Mesenchymal stem cell (in vitro differentiated cells and primary cell): ENCODE results near the gene KLHL2.
A peak's percentile ranks its signal among the peaks of the same experiment; 100 is the strongest.
"Not testable (repeated sequence)": the region's sequence is repeated elsewhere in the genome, so short reads cannot be mapped to it uniquely, and the experiment has no call there.

Experiments
- DNase-seq: peaks from one replicate; pipeline ENCODE4 v3.0.0-alpha.2; 2013
- H2AFZ ChIP-seq: one replicate; pipeline ENCODE4 v1.6.1; 2013; ENCODE audit warnings: low read depth, mild to moderate bottlenecking, control low read depth, inconsistent platforms, low read length, moderate library complexity
- H2AK5ac ChIP-seq: 2 replicates; pipeline ENCODE4 v1.6.1; 2013; ENCODE audit warnings: low read length, moderate library complexity, mild to moderate bottlenecking, inconsistent platforms; ENCODE audit not compliant: severe bottlenecking
- H2BK120ac ChIP-seq: one replicate; pipeline ENCODE4 v1.6.1; 2013; ENCODE audit warnings: low read depth, mild to moderate bottlenecking, inconsistent platforms, low read length, moderate library complexity
- H2BK12ac ChIP-seq, 2 experiments: one replicate each; pipeline ENCODE4 v1.6.1; 2013; ENCODE audit warnings: inconsistent platforms in 2 of 2, low read length in 2 of 2, mild to moderate bottlenecking in 2 of 2, moderate library complexity in 2 of 2, control low read depth in 1 of 2
- H2BK15ac ChIP-seq: one replicate; pipeline ENCODE4 v1.6.1; 2013; ENCODE audit warnings: mild to moderate bottlenecking, low read depth, inconsistent platforms; ENCODE audit not compliant: poor library complexity, severe bottlenecking
- H2BK5ac ChIP-seq: 2 replicates; pipeline ENCODE4 v1.6.1; 2013; ENCODE audit warnings: low read depth, mild to moderate bottlenecking, low read length, control low read depth, inconsistent platforms; ENCODE audit not compliant: poor library complexity, severe bottlenecking
- H3K14ac ChIP-seq, 2 experiments: one replicate each; pipeline ENCODE4 v1.6.1; 2013; ENCODE audit warnings: inconsistent platforms in 2 of 2, low read length in 2 of 2, control low read depth in 1 of 2, mild to moderate bottlenecking in 1 of 2, moderate library complexity in 1 of 2
- H3K18ac ChIP-seq, 2 experiments: one replicate each; pipeline ENCODE4 v1.6.1; 2013; ENCODE audit warnings: inconsistent platforms in 2 of 2, low read length in 2 of 2, control low read depth in 1 of 2, low read depth in 1 of 2, mild to moderate bottlenecking in 1 of 2
- H3K23ac ChIP-seq, 2 experiments: one replicate each; pipeline ENCODE4 v1.6.1; 2013; ENCODE audit warnings: inconsistent platforms in 2 of 2, low read length in 2 of 2, mild to moderate bottlenecking in 2 of 2, moderate library complexity in 2 of 2, control low read depth in 1 of 2
- H3K27ac ChIP-seq: 2 replicates; pipeline ENCODE4 v1.5.1; 2013; ENCODE audit warnings: mild to moderate bottlenecking, moderate library complexity, low read length, control low read depth, inconsistent platforms; ENCODE audit not compliant: poor library complexity, severe bottlenecking
- H3K27me3 ChIP-seq, 2 experiments: 2 replicates each; pipeline versions ENCODE4 v1.6.1 to v1.7.0; 2013; ENCODE audit warnings: low read length in 2 of 2, mild to moderate bottlenecking in 2 of 2, moderate library complexity in 2 of 2, control low read depth in 1 of 2, inconsistent platforms in 1 of 2; ENCODE audit not compliant: control insufficient read depth in 1 of 2, insufficient read depth in 1 of 2
- H3K36me3 ChIP-seq, 2 experiments: 2 replicates each; pipeline versions ENCODE4 v1.6.1 to v1.7.0; 2013; ENCODE audit warnings: low read length in 2 of 2, control low read depth in 1 of 2, inconsistent platforms in 1 of 2, low read depth in 1 of 2, mild to moderate bottlenecking in 1 of 2; ENCODE audit not compliant: insufficient read depth in 2 of 2, control insufficient read depth in 1 of 2
- H3K4ac ChIP-seq, 2 experiments: one replicate each; pipeline ENCODE4 v1.6.1; 2013; ENCODE audit warnings: inconsistent platforms in 2 of 2, low read length in 2 of 2, mild to moderate bottlenecking in 2 of 2, moderate library complexity in 2 of 2, control low read depth in 1 of 2, low read depth in 1 of 2
- H3K4me1 ChIP-seq: 2 replicates; pipeline ENCODE4 v1.6.1; 2013; ENCODE audit warnings: low read depth, low read length, control low read depth; ENCODE audit not compliant: control insufficient read depth, insufficient read depth
- H3K4me2 ChIP-seq: 2 replicates; pipeline ENCODE4 v1.6.1; 2013; ENCODE audit warnings: low read length, mild to moderate bottlenecking, inconsistent platforms; ENCODE audit not compliant: poor library complexity, severe bottlenecking
- H3K4me3 ChIP-seq, 2 experiments: 2 replicates each; pipeline versions ENCODE4 v1.5.1 to v1.7.0; 2013; ENCODE audit warnings: low read length in 2 of 2, mild to moderate bottlenecking in 2 of 2, control low read depth in 1 of 2, low read depth in 1 of 2; ENCODE audit not compliant: insufficient read depth in 1 of 2
- H3K79me1 ChIP-seq: replicated peaks from 2 replicates; pipeline ENCODE4 v1.6.1; 2013; ENCODE audit warnings: mild to moderate bottlenecking, control low read depth, low read length, inconsistent platforms; ENCODE audit not compliant: poor library complexity, severe bottlenecking
- H3K9ac ChIP-seq: 2 replicates; pipeline ENCODE4 v1.7.0; 2013; ENCODE audit warnings: mild to moderate bottlenecking, low read length, moderate library complexity
- H3K9me3 ChIP-seq: 2 replicates; pipeline ENCODE4 v1.7.0; 2013; ENCODE audit warnings: mild to moderate bottlenecking, low read length; ENCODE audit not compliant: control insufficient read depth
- H4K8ac ChIP-seq: one replicate; pipeline ENCODE4 v1.6.1; 2013; ENCODE audit warnings: inconsistent platforms, mild to moderate bottlenecking, low read length, moderate library complexity
- H4K91ac ChIP-seq: one replicate; pipeline ENCODE4 v1.6.1; 2013; ENCODE audit warnings: mild to moderate bottlenecking, low read length, inconsistent platforms
- WGBS: methylation state at CpG from one replicate; pipeline ENCODE4 v1.1.7; 2013; ENCODE audit warnings: mixed read lengths; 5-methylcytosine and 5-hydroxymethylcytosine counted together

Gene KLHL2

DNA sequence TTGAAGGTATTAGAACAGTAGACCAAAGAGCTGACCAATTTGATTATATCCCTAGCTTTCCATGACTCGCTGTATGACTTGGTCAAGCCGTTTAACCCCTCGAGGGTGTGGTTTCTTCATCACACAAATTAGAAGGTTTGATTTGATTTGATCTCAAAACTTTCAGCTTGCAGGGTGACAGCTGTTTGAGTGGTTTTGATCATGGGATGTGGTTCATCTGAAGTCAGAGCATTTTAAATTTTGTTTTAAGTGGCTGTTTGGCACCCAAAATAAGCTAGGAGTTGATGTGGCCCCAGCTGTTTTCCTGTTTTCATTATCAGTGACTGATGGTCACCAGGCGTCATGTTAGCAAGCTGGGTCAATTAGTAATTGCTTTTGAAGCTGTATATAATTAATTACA is 52.4 kb downstream of the KLHL2 start:
- not testable (repeated sequence) for H3K27me3 ChIP-seq
- WGBS = 96% methylated on average over 3 of the region's 4 CpGs

GRCh38 chr4:165262306-165262705 is 54.9 kb downstream of the KLHL2 start:
- H3K14ac ChIP-seq, H2BK15ac ChIP-seq, H2AFZ ChIP-seq, H3K18ac ChIP-seq, H3K4me3 ChIP-seq, H2AK5ac ChIP-seq, H3K9me3 ChIP-seq, H2BK5ac ChIP-seq, H3K23ac ChIP-seq, H2BK120ac ChIP-seq, H3K36me3 ChIP-seq, H3K4ac ChIP-seq, H3K4me1 ChIP-seq, DNase-seq, H3K27me3 ChIP-seq, H4K8ac ChIP-seq, H2BK12ac ChIP-seq, H3K4me2 ChIP-seq, H3K27ac ChIP-seq, H3K79me1 ChIP-seq, H4K91ac ChIP-seq, H3K9ac ChIP-seq: not testable (repeated sequence)
- WGBS = 100% methylated on average over 1 of the region's 3 CpGs

More for the DNA sequence above, 52.4 kb downstream of the KLHL2 start:
- H2BK15ac ChIP-seq, H3K9me3 ChIP-seq, H3K18ac ChIP-seq, DNase-seq, H2BK12ac ChIP-seq, H3K4me1 ChIP-seq, H3K14ac ChIP-seq, H3K27ac ChIP-seq, H2BK5ac ChIP-seq, H3K23ac ChIP-seq, H3K4me3 ChIP-seq, H2BK120ac ChIP-seq, H4K91ac ChIP-seq, H3K4me2 ChIP-seq, H2AFZ ChIP-seq, H3K9ac ChIP-seq, H2AK5ac ChIP-seq, H4K8ac ChIP-seq, H3K36me3 ChIP-seq, H3K4ac ChIP-seq, H3K79me1 ChIP-seq: not testable (repeated sequence)

DNA sequence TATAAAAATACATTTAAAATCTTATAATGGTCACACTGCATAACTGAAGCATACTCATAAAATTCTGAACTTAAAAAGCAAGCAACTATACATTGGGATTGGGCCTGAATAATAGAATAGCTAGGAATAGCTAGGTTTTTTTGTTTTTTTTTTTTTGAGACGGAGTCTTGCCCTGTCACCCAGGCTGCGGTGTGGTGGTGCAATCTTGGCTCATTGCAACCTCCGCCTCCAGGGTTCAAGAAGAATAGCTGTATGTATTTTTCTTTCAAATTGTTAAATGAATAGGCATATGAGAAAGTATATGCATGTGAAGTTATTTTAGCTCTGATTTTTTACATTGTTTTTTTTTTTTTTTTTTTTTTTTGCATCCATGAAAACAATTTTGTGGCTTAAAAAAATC is 56.1 kb downstream of the KLHL2 start:
- H3K4me3 ChIP-seq, H3K9ac ChIP-seq, H2BK15ac ChIP-seq, H2BK120ac ChIP-seq, H3K79me1 ChIP-seq, H4K8ac ChIP-seq, H3K27me3 ChIP-seq, H2BK5ac ChIP-seq, H3K4me1 ChIP-seq, H2BK12ac ChIP-seq, H3K36me3 ChIP-seq, H2AK5ac ChIP-seq, H2AFZ ChIP-seq, H3K9me3 ChIP-seq, DNase-seq, H3K18ac ChIP-seq, H3K27ac ChIP-seq, H3K14ac ChIP-seq, H3K4me2 ChIP-seq, H3K4ac ChIP-seq, H4K91ac ChIP-seq, H3K23ac ChIP-seq: not testable (repeated sequence)
- 100% methylated on average over 2 of the region's 3 CpGs for WGBS

DNA sequence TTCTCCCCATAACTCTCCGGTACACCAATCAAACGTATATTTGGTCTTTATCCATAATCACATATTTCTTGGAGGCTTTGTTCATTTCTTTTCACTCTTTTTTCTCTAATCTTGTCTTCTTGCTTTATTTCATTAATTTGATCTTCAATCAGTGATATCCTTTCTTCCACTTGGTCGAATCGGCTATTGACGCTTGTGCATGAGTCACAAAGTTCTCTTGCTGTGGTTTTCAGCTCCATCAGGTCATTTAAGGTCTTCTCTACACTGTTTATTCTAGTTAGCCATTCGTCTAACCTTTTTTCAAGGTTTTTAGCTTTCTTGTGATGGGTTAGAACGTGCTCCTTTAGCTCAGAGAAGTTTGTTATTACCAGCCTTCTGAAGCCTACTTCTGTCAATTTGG is 62.6 kb downstream of the KLHL2 start:
- not testable (repeated sequence) for H3K79me1 ChIP-seq, H3K14ac ChIP-seq, H3K23ac ChIP-seq, H3K4me2 ChIP-seq, H3K27me3 ChIP-seq, H3K4ac ChIP-seq, H3K9me3 ChIP-seq, H3K4me3 ChIP-seq, H3K4me1 ChIP-seq, H3K27ac ChIP-seq, H2BK5ac ChIP-seq, H2AK5ac ChIP-seq, H4K8ac ChIP-seq, H2BK120ac ChIP-seq, H4K91ac ChIP-seq, H2BK12ac ChIP-seq, H2BK15ac ChIP-seq, H3K36me3 ChIP-seq, H3K18ac ChIP-seq, H2AFZ ChIP-seq, H3K9ac ChIP-seq
- 82% methylated on average over 5 of the region's 7 CpGs for WGBS
- peak; percentile 20 for DNase-seq
